Spleen (tissue), 11 donors: ENCODE data around the gene LRP1-AS. TPM values are rescaled to one million over a fixed set of nuclear protein-coding genes. Genes with fewer than 3 reads are reported as not detected.

Source experiments
- DNase-seq: peaks from one replicate; pipeline ENCODE4 v3.0.0-alpha.2; 2020
- H3K27ac ChIP-seq, 8 donors: fragments of 200-600 bp; sonication (generic) in 7 of 8; 1 replicate in 4 of 8; 2 replicates in 4 of 8; pipeline versions ENCODE4 v1.5.0 to v1.8.0; 2016 to 2021; ENCODE audit warnings: inconsistent platforms in 4 of 8, mild to moderate bottlenecking in 4 of 8, moderate library complexity in 1 of 8
- H3K27me3 ChIP-seq, 7 donors: fragments of 200-600 bp; sonication (generic) in 6 of 7; replicated peaks in 1 of 7; 1 replicate in 4 of 7; 2 replicates in 3 of 7; pipeline versions ENCODE4 v1.5.0 to v1.8.0; 2016 to 2021; ENCODE audit warnings: inconsistent platforms in 3 of 7, mild to moderate bottlenecking in 1 of 7
- H3K36me3 ChIP-seq, 6 donors: fragments of 200-600 bp; sonication (generic) in 5 of 6; 1 replicate in 4 of 6; 2 replicates in 2 of 6; pipeline versions ENCODE4 v1.5.0 to v1.8.0; 2016 to 2021; ENCODE audit warnings: inconsistent platforms in 2 of 6
- H3K4me1 ChIP-seq, 6 donors: fragments of 200-600 bp; sonication (generic) in 5 of 6; 1 replicate in 3 of 6; 2 replicates in 3 of 6; pipeline versions ENCODE4 v1.5.0 to v1.8.0; 2016 to 2021; ENCODE audit warnings: inconsistent platforms in 3 of 6
- H3K4me3 ChIP-seq, 8 donors: fragments of 200-600 bp; sonication (generic) in 7 of 8; 1 replicate in 4 of 8; 2 replicates in 4 of 8; pipeline versions ENCODE4 v1.5.0 to v1.8.0; 2016 to 2021; ENCODE audit warnings: inconsistent platforms in 4 of 8, mild to moderate bottlenecking in 4 of 8, moderate library complexity in 2 of 8
- H3K9me3 ChIP-seq, 8 donors: fragments of 200-600 bp; sonication (generic) in 7 of 8; 1 replicate in 4 of 8; 2 replicates in 4 of 8; pipeline versions ENCODE4 v1.5.0 to v1.8.0; 2016 to 2021; ENCODE audit warnings: inconsistent platforms in 4 of 8
- CTCF ChIP-seq, 11 experiments: fragments of 200-600 bp in 7 of 11; fragments of 450-650 bp in 4 of 11; sonication (generic) in 4 of 11; IDR thresholded peaks in 8 of 11; conservative IDR thresholded peaks in 3 of 11; 1 replicate in 7 of 11; 2 replicates in 4 of 11; pipeline versions ENCODE4 v1.4.0 to v1.8.0; 2016 to 2021; ENCODE audit warnings: antibody characterized with exemption in 11 of 11, inconsistent platforms in 4 of 11, mild to moderate bottlenecking in 1 of 11
- POLR2A ChIP-seq, 3 donors: fragments of 450-650 bp; IDR thresholded peaks; one replicate each; pipeline ENCODE4 v1.5.1; 2017; ENCODE audit warnings: antibody characterized with exemption in 3 of 3, mild to moderate bottlenecking in 1 of 3
- POLR2AphosphoS5 ChIP-seq, 3 donors: sonication (generic); formaldehyde crosslinking; IDR thresholded peaks; one replicate each; pipeline ENCODE4 v1.5.1; 2017; ENCODE audit warnings: antibody characterized with exemption in 3 of 3
- WGBS, 5 donors: extraction: QIAGEN DNeasy Blood & Tissue Kit in 3 of 5; methylation state at CpG; one replicate each; pipeline versions ENCODE4 v1.1.5 to v1.1.7; 2013 to 2018; 5-methylcytosine and 5-hydroxymethylcytosine counted together
- intact Hi-C: fragments of 100-400 bp; cut with DNase I; formaldehyde crosslinking; loops from one replicate; pipeline ENCODE4 v1.15.0; 2023; ENCODE audit warnings: low total_unique reads
- polyA plus RNA-seq, 3 donors: library from polyadenylated mRNA; stranded (reverse); fragments of 200-250 nt; gene quantifications; one replicate each; pipeline ENCODE4 v1.2.1, GENCODE V29; 2013
- total RNA-seq, 7 donors: library from RNA; depleted of rRNA in 3 of 7; stranded (reverse); fragments of >200 nt in 3 of 7; fragmentation: NEBNext Ultra II Directional in 4 of 7; extraction: Animal tissue kit (Norgen Biotek cat#: 25700) in 4 of 7; gene quantifications; one replicate each; pipeline versions ENCODE4 v1.1.0 to v1.2.1, GENCODE V29; 2016 to 2021
- donor health status: healthy with polysubstance abuse.
- donor health status: DM: no; HTN: no; CAD: no; lungs with moderate emphysema.
- donor health status: DM: no; HTN: no; CAD: no.
- donor health status: Bipolar disorder and iron deficiency.
- donor health status: healthy.
- donor health status: DM: no; HTN: no; CAD: no.
- donor health status: DM: yes; HTN: yes; CAD: no.

Gene LRP1-AS
- total and polyA plus RNA-seq, 10 donors: not detected

- H3K4me1 ChIP-seq: peaks cover 0 to 6% (median 0%) of the 10 kb centered on the region in 6 donors
- WGBS, 5 donors: 46 to 66% (median 52%) methylated on average over 13 of the region's 13 CpGs
- no peak overlapping the region for H3K27ac ChIP-seq
- H3K36me3 ChIP-seq: peaks cover 0 to 85% (median 14%) of the 10 kb centered on the region in 6 donors
- DNase-seq: peak; percentile 91
- no peak overlapping the region for H3K4me3 ChIP-seq
- H3K9me3 ChIP-seq: no peaks in the 10 kb centered on the region
- intact Hi-C loops: loop anchor here (5.0 kb wide), 1 partner anchor 61 kb away; no protein-coding TSS in a partner anchor
- no peaks in the 10 kb centered on the region for H3K27me3 ChIP-seq
- TF ChIP-seq CTCF (IDR thresholded peaks at IDR 0.05 in 8 of 11, conservative IDR thresholded peaks at IDR 0.05 in 3 of 11) (peak; percentile 86 to 97 (median 94)), POLR2A (IDR thresholded peaks at IDR 0.05) (no peak), POLR2AphosphoS5 (IDR thresholded peaks at IDR 0.05) (peak; percentile 34 to 53 (median 40))
Observed at GRCh38 chr12:57182918-57183575, 35.6 kb upstream of the LRP1-AS start.

GRCh38 chr12:57181561-57182155 lies 34.2 kb upstream of the LRP1-AS start:
- no peak overlapping the region for H3K27ac ChIP-seq
- H3K27me3 ChIP-seq: no peaks in the 10 kb centered on the region
- H3K4me1 ChIP-seq: peaks cover 0 to 6% (median 0%) of the 10 kb centered on the region in 6 donors
- no peak overlapping the region for H3K4me3 ChIP-seq
- H3K36me3 ChIP-seq: peaks cover 0 to 85% (median 15%) of the 10 kb centered on the region in 6 donors
- 77 to 88% (median 82%) methylated on average over 5 of the region's 5 CpGs for WGBS, 5 donors
- no peak for DNase-seq
- no peak for TF ChIP-seq POLR2AphosphoS5 (IDR thresholded peaks at IDR 0.05)
- no peak for TF ChIP-seq CTCF (IDR thresholded peaks at IDR 0.05 in 8 of 11, conservative IDR thresholded peaks at IDR 0.05 in 3 of 11)
- no peak for TF ChIP-seq POLR2A (IDR thresholded peaks at IDR 0.05)
- intact Hi-C loops: loop anchor here (5.0 kb wide), 1 partner anchor 59 kb away; no protein-coding TSS in a partner anchor
- no peaks in the 10 kb centered on the region for H3K9me3 ChIP-seq

- intact Hi-C loops: loop anchor here (5.0 kb wide), 1 partner anchor 59 kb away; no protein-coding TSS in a partner anchor
- Histone ChIP-seq H3K27me3 (no peaks in the 10 kb centered on the region), H3K36me3 (peaks cover 0 to 85% (median 15%) of the 10 kb centered on the region in 6 donors), H3K9me3 (no peaks in the 10 kb centered on the region), H3K4me3 (no peak overlapping the region), H3K27ac (no peak overlapping the region), H3K4me1 (peaks cover 0 to 6% (median 0%) of the 10 kb centered on the region in 6 donors)
- no peak for DNase-seq
- 79 to 88% (median 87%) methylated on average over 8 to 9 of the region's 9 CpGs for WGBS, 5 donors
- peak in 1 of 3 donors; percentile 4 for TF ChIP-seq POLR2AphosphoS5 (IDR thresholded peaks at IDR 0.05)
- TF ChIP-seq CTCF (IDR thresholded peaks at IDR 0.05 in 8 of 11, conservative IDR thresholded peaks at IDR 0.05 in 3 of 11): no peak
- TF ChIP-seq POLR2A (IDR thresholded peaks at IDR 0.05): no peak
Observed at GRCh38 chr12:57181072-57181471, 33.7 kb upstream of the LRP1-AS start.
